Effector memory CD8-positive, alpha-beta T cell (primary cell): ENCODE data around the gene TMEM101.
A peak's percentile ranks its signal among the peaks of the same experiment; 100 is the strongest.
"Not testable (repeated sequence)": the region's sequence is repeated elsewhere in the genome, so short reads cannot be mapped to it uniquely, and the experiment has no call there.

Experiments
- ATAC-seq: fragments of 150-1000 bp; cut with Tn5 transposase; replicated peaks from 2 replicates; pipeline ENCODE4 v1.10.0; 2021; ENCODE audit warnings: mild to moderate bottlenecking, moderate library complexity
- DNase-seq, 3 experiments: peaks; one replicate each; pipeline ENCODE4 v3.0.0; 2021
- H3K27ac Mint-ChIP-seq, 2 donors: one replicate each; pipeline ENCODE4 v1.8.0; 2022; ENCODE audit warnings: mild to moderate bottlenecking in 2 of 2, mixed read lengths in 2 of 2, moderate library complexity in 2 of 2
- H3K27me3 Mint-ChIP-seq, 2 donors: one replicate each; pipeline ENCODE4 v1.8.0; 2022; ENCODE audit warnings: mixed read lengths in 2 of 2
- H3K36me3 Mint-ChIP-seq: one replicate; pipeline ENCODE4 v1.8.0; 2022; ENCODE audit warnings: mild to moderate bottlenecking, moderate library complexity, mixed read lengths; ENCODE audit not compliant: insufficient read depth
- H3K4me1 Mint-ChIP-seq, 2 donors: one replicate each; pipeline ENCODE4 v1.8.0; 2022; ENCODE audit warnings: low read depth in 2 of 2, mixed read lengths in 2 of 2
- H3K4me3 Mint-ChIP-seq, 2 donors: one replicate each; pipeline ENCODE4 v1.8.0; 2022; ENCODE audit warnings: mild to moderate bottlenecking in 2 of 2, mixed read lengths in 2 of 2, moderate library complexity in 2 of 2
- H3K9me3 Mint-ChIP-seq, 2 donors: one replicate each; pipeline ENCODE4 v1.8.0; 2022; ENCODE audit warnings: mixed read lengths in 2 of 2

Gene TMEM101

GRCh38 chr17:44001461-44001920 is 13.3 kb downstream of the TMEM101 start:
- ATAC-seq: no peak
- Mint-ChIP-seq H3K4me3 (no peak overlapping the region), H3K4me1 (peaks cover 7 to 11% of the 10 kb centered on the region in 2 donors), H3K27me3 (peaks cover 7 to 17% of the 10 kb centered on the region in 2 donors), H3K9me3 (no peaks in the 10 kb centered on the region), H3K27ac (no peak overlapping the region), H3K36me3 (peaks cover 11% of the 10 kb centered on the region)
- no peak for DNase-seq

GRCh38 chr17:44000871-44001460 is 13.8 kb downstream of the TMEM101 start:
- H3K9me3 Mint-ChIP-seq: no peaks in the 10 kb centered on the region
- no peak overlapping the region for H3K4me3 Mint-ChIP-seq
- peaks cover 2 to 5% of the 10 kb centered on the region in 2 donors for H3K4me1 Mint-ChIP-seq
- H3K36me3 Mint-ChIP-seq: peaks cover 5% of the 10 kb centered on the region
- DNase-seq (no peak), ATAC-seq (no peak)
- peaks cover 9 to 17% of the 10 kb centered on the region in 2 donors for H3K27me3 Mint-ChIP-seq
- H3K27ac Mint-ChIP-seq: no peak overlapping the region

- H3K9me3 Mint-ChIP-seq: no peaks in the 10 kb centered on the region
- no peak overlapping the region for H3K27ac Mint-ChIP-seq
- H3K4me1 Mint-ChIP-seq: peaks cover 0 to 3% of the 10 kb centered on the region in 2 donors
- H3K27me3 Mint-ChIP-seq: peaks cover 12 to 17% of the 10 kb centered on the region in 2 donors
- no peak for ATAC-seq
- H3K36me3 Mint-ChIP-seq: peaks cover 4% of the 10 kb centered on the region
- DNase-seq: no peak
- no peak overlapping the region for H3K4me3 Mint-ChIP-seq
Measured at GRCh38 chr17:44000141-44000860, 14.5 kb downstream of the TMEM101 start.

DNA sequence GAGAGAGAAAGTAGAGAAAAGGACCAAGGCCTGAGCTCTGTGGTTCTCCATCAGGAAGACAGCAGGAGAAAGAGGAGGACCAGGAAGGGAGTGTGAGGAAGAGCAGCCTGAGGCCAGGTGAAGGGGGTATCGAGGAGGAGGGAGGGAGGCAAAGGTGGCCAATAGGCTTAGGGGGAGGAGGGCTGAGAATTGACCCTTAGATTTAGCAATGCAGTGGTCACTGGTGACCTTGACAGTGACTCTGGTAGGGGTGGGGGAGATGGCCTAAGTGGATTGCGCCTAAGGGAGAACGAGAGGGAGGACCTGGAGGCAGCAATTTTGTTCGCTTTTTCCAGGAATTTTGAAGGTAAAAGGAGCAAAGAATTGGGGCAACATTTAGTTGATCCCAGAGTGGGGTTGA is 15.7 kb downstream of the TMEM101 start:
- peaks cover 4% of the 10 kb centered on the region for H3K36me3 Mint-ChIP-seq
- DNase-seq (no peak), ATAC-seq (no peak)
- H3K4me3 Mint-ChIP-seq: no peak overlapping the region
- H3K4me1 Mint-ChIP-seq: peaks cover 0 to 4% of the 10 kb centered on the region in 2 donors
- no peaks in the 10 kb centered on the region for H3K9me3 Mint-ChIP-seq
- peaks cover 12 to 23% of the 10 kb centered on the region in 2 donors for H3K27me3 Mint-ChIP-seq
- no peak overlapping the region for H3K27ac Mint-ChIP-seq

- Mint-ChIP-seq H3K4me1 (peaks cover 0 to 4% of the 10 kb centered on the region in 2 donors), H3K27me3 (peaks cover 12 to 27% of the 10 kb centered on the region in 2 donors), H3K27ac (no peak overlapping the region), H3K9me3 (no peaks in the 10 kb centered on the region), H3K4me3 (no peak overlapping the region), H3K36me3 (peaks cover 3% of the 10 kb centered on the region)
- ATAC-seq: no peak
- DNase-seq: no peak
Measured at GRCh38 chr17:43998552-43998951, 16.2 kb downstream of the TMEM101 start.

DNA sequence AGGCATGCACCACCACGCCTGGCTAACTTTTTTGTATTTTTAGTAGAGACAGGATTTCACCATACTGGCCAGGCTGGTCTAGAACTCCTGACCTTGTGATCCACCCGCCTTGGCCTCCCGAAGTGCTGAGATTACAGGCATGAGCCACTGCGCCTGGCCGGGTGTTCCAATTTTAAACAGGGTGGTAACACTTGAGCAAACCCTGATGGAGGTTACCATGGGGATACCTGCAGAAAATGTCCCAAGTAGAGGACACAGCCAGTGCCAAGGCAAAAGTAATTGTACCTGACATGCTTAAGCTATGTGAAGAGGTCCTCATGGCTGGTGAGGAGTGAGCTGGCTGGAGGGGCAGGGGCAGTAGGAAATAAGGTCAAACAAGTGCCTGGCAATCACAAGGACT is 17.6 kb downstream of the TMEM101 start:
- H3K27ac Mint-ChIP-seq, H3K9me3 Mint-ChIP-seq, H3K4me1 Mint-ChIP-seq, H3K4me3 Mint-ChIP-seq, DNase-seq, H3K36me3 Mint-ChIP-seq, ATAC-seq: not testable (repeated sequence)
- peaks cover 12 to 27% of the 10 kb centered on the region in 2 donors for H3K27me3 Mint-ChIP-seq

DNA sequence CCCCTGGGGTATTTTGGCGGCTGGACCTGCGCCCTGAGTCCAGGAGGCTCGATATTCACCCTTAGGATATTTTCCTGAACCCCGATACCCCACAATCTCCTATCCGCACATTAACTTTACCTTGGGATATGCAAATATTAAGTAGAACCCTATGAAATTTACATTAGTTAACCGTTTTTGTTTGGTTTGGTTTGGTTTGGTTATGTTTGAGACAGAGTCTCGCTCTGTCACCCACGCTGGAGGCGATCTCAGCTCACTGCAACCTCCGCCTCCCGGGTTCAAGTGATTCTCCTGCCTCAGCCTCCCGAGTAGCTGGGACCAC is 19.7 kb downstream of the TMEM101 start:
- no peak overlapping the region for H3K4me3 Mint-ChIP-seq

GRCh38 chr17:43994272-43995149 is 20.3 kb downstream of the TMEM101 start:
- Mint-ChIP-seq H3K27me3 (peaks cover 18 to 25% of the 10 kb centered on the region in 2 donors), H3K36me3 (no peaks in the 10 kb centered on the region), H3K4me1 (peaks cover 0 to 4% of the 10 kb centered on the region in 2 donors), H3K27ac (no peak overlapping the region), H3K9me3 (no peaks in the 10 kb centered on the region), H3K4me3 (no peak overlapping the region)
- ATAC-seq: peak; percentile 94
- peak; percentile 61 to 65 (median 63) for DNase-seq

More for the DNA sequence above, 19.7 kb downstream of the TMEM101 start:
- no peaks in the 10 kb centered on the region for H3K9me3 Mint-ChIP-seq
- no peak overlapping the region for H3K27ac Mint-ChIP-seq
- peaks cover 0 to 4% of the 10 kb centered on the region in 2 donors for H3K4me1 Mint-ChIP-seq
- no peaks in the 10 kb centered on the region for H3K36me3 Mint-ChIP-seq
- DNase-seq: no peak
- no peak for ATAC-seq
- peaks cover 18 to 27% of the 10 kb centered on the region in 2 donors for H3K27me3 Mint-ChIP-seq

- H3K27me3 Mint-ChIP-seq: peaks cover 21 to 25% of the 10 kb centered on the region in 2 donors
- H3K4me1 Mint-ChIP-seq: peaks cover 0 to 4% of the 10 kb centered on the region in 2 donors
- ATAC-seq: no peak
- H3K27ac Mint-ChIP-seq: no peak overlapping the region
- no peak overlapping the region for H3K4me3 Mint-ChIP-seq
- H3K36me3 Mint-ChIP-seq: no peaks in the 10 kb centered on the region
- DNase-seq: no peak
- no peaks in the 10 kb centered on the region for H3K9me3 Mint-ChIP-seq
Measured at GRCh38 chr17:43992641-43993040, 22.1 kb downstream of the TMEM101 start.

DNA sequence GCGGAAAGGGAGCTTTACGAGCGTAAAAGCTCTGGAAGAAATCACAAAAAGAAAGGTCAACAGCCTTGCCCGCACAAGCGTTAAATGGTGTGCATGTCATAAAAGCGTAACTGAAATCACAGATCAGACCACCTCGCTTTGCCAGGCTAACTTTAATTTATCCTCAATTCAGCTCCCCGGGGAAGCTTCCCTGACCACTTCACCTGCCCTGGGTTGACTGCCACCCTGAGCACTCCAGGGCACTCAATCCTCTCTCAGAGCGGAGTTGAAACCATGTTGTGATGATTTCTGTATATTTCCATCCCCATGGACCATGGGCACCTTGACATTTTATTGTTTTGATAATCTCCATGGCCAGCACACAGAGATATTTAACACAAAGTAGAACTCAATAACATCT is 26.5 kb downstream of the TMEM101 start:
- Mint-ChIP-seq H3K9me3 (no peaks in the 10 kb centered on the region), H3K4me3 (no peak overlapping the region), H3K4me1 (peaks cover 0 to 3% of the 10 kb centered on the region in 2 donors), H3K36me3 (no peaks in the 10 kb centered on the region), H3K27ac (no peak overlapping the region), H3K27me3 (peaks cover 32 to 48% of the 10 kb centered on the region in 2 donors)
- no peak for DNase-seq
- ATAC-seq: no peak

DNA sequence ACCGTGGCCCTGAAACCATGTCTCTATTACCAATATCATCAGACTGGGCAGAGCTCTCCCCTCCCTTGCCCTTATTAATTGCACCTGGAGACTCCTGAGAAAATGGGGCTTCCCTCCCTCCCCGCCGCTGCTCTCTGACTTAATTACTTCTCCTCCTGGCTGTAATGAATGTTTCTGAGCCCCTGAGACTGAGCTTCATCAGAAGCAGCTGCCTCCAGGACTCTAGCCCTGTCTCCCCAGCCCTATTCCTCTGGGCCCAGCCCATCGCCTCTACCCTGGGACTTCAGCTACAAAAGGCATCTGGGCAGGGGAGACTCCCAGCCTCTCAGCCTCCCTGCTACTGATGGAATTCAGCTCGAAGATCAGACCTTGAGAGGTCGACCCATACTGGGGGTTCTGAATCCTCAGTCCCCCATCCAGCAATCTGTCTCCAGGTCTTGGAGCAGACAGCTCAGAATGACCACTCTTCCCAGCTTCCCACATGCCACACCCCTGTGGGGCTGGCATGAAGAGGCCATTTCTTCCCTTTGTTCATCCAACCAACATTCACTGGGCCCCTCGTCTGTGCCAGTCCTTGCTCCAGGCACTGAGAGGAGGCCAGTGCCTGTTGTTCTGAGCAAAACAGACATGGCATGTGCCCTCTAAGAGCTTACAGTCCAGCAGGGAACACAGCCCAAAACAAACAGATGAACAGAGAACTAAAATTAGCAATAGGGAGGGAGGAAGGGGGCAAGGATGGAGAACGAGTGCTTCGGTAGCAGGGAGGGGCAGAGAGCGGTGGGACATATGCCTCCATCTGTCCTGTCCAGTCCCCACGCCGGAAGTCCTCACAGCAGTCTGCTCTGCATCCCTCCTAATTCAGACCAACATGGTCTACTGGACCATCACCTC is 27.4 kb downstream of the TMEM101 start:
- no peak overlapping the region for H3K27ac Mint-ChIP-seq

DNA sequence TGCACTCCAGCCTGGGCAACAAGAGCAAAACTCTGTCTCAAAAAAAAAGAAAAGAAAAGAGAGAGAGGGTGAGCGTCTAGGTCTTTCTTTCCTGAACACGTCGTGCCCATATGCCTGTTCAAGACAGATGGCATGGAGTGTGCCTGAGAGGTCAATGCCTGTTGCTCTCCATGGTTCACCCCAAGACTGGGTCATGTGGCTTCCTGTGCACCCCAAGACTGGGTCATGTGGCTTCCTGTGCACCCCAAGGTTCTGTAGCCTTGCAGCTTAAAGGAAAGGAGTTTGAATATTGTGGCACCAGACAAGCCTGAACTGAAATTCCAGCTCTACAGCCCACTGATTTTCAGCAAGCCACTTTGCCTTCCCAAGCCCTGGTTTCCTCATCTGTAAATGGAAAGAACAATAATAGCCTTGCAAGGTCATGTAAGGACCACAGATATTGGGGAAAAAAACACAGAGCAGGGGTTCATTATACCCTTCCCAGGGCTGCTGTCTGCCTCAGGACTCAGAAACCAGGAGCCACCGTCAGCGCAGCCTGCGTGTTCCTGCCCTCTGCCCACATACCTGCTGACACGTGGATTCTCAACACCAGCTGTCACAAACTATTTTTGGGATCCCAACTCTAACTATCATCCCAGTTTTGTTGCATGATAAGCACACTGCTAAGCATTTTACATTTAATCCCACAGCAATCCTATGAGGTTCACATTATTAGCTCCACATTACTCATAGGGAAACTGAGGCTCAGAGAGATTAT is 28.4 kb downstream of the TMEM101 start:
- Mint-ChIP-seq H3K4me1 (peaks cover 0 to 3% of the 10 kb centered on the region in 2 donors), H3K27me3 (peaks cover 47 to 67% of the 10 kb centered on the region in 2 donors), H3K9me3 (no peaks in the 10 kb centered on the region), H3K27ac (no peak overlapping the region), H3K4me3 (no peak overlapping the region), H3K36me3 (no peaks in the 10 kb centered on the region)
- ATAC-seq: no peak
- no peak for DNase-seq

More for the DNA sequence above, 27.4 kb downstream of the TMEM101 start:
- Mint-ChIP-seq H3K4me1 (peaks cover 0 to 3% of the 10 kb centered on the region in 2 donors), H3K9me3 (no peaks in the 10 kb centered on the region), H3K4me3 (no peak overlapping the region), H3K27me3 (peaks cover 41 to 57% of the 10 kb centered on the region in 2 donors), H3K36me3 (no peaks in the 10 kb centered on the region)
- no peak for DNase-seq
- no peak for ATAC-seq
